ENCODE results near the gene MMS22L. TPM values are rescaled to one million over a fixed set of nuclear protein-coding genes. Genes with fewer than 3 reads are reported as not detected.

The MMS22L gene
- total RNA-seq, 1 experiment from 2014 or later = 52.8 TPM

DNA sequence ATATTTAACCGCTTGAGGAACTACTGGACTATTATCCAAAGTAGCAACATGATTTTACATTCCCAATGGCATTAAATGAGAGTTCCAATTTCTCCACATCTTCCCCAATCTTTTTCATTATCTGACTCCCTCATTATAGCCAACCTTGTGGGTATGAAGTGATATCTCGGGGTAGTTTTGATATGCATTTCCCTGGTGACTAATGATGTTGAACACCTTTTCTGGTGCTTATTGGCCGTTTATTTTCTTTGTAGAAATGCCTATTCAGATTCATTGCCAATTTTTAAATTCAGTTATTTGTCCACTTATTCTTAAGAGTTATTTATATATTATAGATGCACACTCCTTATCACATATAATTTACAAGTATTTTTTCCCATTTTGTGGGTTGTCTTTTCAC, 129.0 kb downstream of the MMS22L start:
- H3K4ac ChIP-seq (ENCODE audit: low read depth, low read length) = no peak overlapping the region
- H3K9ac ChIP-seq (ENCODE audit: extremely low read depth, insufficient read length, low read length) = no peak overlapping the region
- no peaks in the 10 kb centered on the region for H3K79me2 ChIP-seq (ENCODE audit: insufficient read depth, low read length)
- DNase-seq = no peak
- H3K14ac ChIP-seq (ENCODE audit: insufficient read depth, low read length) = no peak overlapping the region
- no peak overlapping the region for H4K5ac ChIP-seq (ENCODE audit: insufficient read length, low read depth, low read length)
- TF ChIP-seq, protein P1, sequence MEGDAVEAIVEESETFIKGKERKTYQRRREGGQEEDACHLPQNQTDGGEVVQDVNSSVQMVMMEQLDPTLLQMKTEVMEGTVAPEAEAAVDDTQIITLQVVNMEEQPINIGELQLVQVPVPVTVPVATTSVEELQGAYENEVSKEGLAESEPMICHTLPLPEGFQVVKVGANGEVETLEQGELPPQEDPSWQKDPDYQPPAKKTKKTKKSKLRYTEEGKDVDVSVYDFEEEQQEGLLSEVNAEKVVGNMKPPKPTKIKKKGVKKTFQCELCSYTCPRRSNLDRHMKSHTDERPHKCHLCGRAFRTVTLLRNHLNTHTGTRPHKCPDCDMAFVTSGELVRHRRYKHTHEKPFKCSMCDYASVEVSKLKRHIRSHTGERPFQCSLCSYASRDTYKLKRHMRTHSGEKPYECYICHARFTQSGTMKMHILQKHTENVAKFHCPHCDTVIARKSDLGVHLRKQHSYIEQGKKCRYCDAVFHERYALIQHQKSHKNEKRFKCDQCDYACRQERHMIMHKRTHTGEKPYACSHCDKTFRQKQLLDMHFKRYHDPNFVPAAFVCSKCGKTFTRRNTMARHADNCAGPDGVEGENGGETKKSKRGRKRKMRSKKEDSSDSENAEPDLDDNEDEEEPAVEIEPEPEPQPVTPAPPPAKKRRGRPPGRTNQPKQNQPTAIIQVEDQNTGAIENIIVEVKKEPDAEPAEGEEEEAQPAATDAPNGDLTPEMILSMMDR (conservative IDR thresholded peaks at IDR 0.05) = no peak
- H3K27ac Mint-ChIP-seq = no peak overlapping the region
- no peak overlapping the region for H3K23ac ChIP-seq (ENCODE audit: insufficient read length, low read depth, low read length)
- H3K79me1 ChIP-seq (ENCODE audit: insufficient read depth, low read depth, low read length, poor library complexity, severe bottlenecking) = no peaks in the 10 kb centered on the region
- H2BK120ac ChIP-seq (ENCODE audit: low read depth, low read length, poor library complexity, severe bottlenecking) = no peak overlapping the region
- no peaks in the 10 kb centered on the region for H3K4me1 Mint-ChIP-seq
- H2AFZ ChIP-seq (ENCODE audit: low read length) = no peak overlapping the region
- no peak overlapping the region for H2BK5ac ChIP-seq (ENCODE audit: insufficient read length, low read length)
- no peak overlapping the region for H3K4me2 ChIP-seq (ENCODE audit: insufficient read depth, insufficient read length, low read length)
- H2BK15ac ChIP-seq (ENCODE audit: low read depth, low read length) = no peak overlapping the region
- H4K20me1 ChIP-seq (ENCODE audit: control insufficient read depth, insufficient read depth, insufficient read length) = no peaks in the 10 kb centered on the region
- no peaks in the 10 kb centered on the region for H3K23me2 ChIP-seq (ENCODE audit: insufficient read length, low read depth, low read length, poor library complexity, severe bottlenecking)
- H2AK5ac ChIP-seq (ENCODE audit: insufficient read length, low read length) = no peak overlapping the region
- no peak overlapping the region for H4K91ac ChIP-seq (ENCODE audit: insufficient read length, low read depth, low read length)
- H3K27me3 ChIP-seq (ENCODE audit: insufficient read depth, low read length) = no peaks in the 10 kb centered on the region
- H3K27me3 Mint-ChIP-seq (ENCODE audit: low read depth) = no peaks in the 10 kb centered on the region; the same call in 1 of the 2 replicates
- no peak overlapping the region for H3T11ph ChIP-seq (ENCODE audit: low read length)
- no peak overlapping the region for H2BK20ac ChIP-seq (ENCODE audit: low read depth, low read length, poor library complexity, severe bottlenecking)
- no peak overlapping the region for H3K56ac ChIP-seq (ENCODE audit: insufficient read length, low read depth, low read length)
- no peak overlapping the region for H2BK12ac ChIP-seq (ENCODE audit: insufficient read length, low read depth, low read length)
- WGBS (ENCODE audit: extremely low coverage, insufficient read length, low lambda C conversion rate) = no CpG with 5 or more reads among the region's 3 CpGs
- H3K9me3 ChIP-seq (ENCODE audit: control insufficient read depth, low read depth, low read length) = no peaks in the 10 kb centered on the region
- no peak overlapping the region for H3K27ac ChIP-seq (ENCODE audit: insufficient read length, low read depth, low read length)
- H3K4me3 Mint-ChIP-seq = no peak overlapping the region
- peaks cover 37 to 48% (median 44%) of the 10 kb centered on the region in 3 experiments for H3K36me3 Mint-ChIP-seq (ENCODE audit: insufficient read depth in 1 of 3, low read depth in 3 of 3)
- peaks cover 34% of the 10 kb centered on the region in 2 experiments for H3K9me3 Mint-ChIP-seq
- H4K8ac ChIP-seq (replicated peaks; ENCODE audit: insufficient read length, low read depth, low read length) = no peak overlapping the region
- H3K18ac ChIP-seq (ENCODE audit: insufficient read length, low read depth, low read length) = no peak overlapping the region
- no peaks in the 10 kb centered on the region for H3K4me1 ChIP-seq (ENCODE audit: insufficient read depth, low read length)

Data from H9 (cell line).